HCT116 (cell line): ENCODE data around the gene GHRHR. TPM values are rescaled to one million over a fixed set of nuclear protein-coding genes. Genes with fewer than 3 reads are reported as not detected.

Source experiments
- ATAC-seq: fragments of 200-7000 bp; cut with Tn5 transposase; 2 replicates; pipeline ENCODE4 v1.9.1; 2020; ENCODE audit warnings: mild to moderate bottlenecking, moderate library complexity
- BruUV-seq: library from RNA; stranded (reverse); fragments of 400-500 nt; replicated peaks from 2 replicates; lab custom pipeline; 2021; lab: Mats Ljungman, UMichigan
- CTCF ChIA-PET: fragments of 300-600 bp; sonication (Branson Sonifier 250); formaldehyde crosslinking; loops from one replicate; lab custom pipeline; 2021; ENCODE audit warnings: antibody characterized with exemption; lab: Charles Lee
- POLR2A ChIA-PET: fragments of 300-600, 350-600 bp; sonication (Branson Sonifier 250); formaldehyde crosslinking; loops from one replicate; lab custom pipeline; 2021; ENCODE audit warnings: antibody characterized with exemption; lab: Charles Lee
- RAD21 ChIA-PET, 2 experiments: fragments of 300-600 bp; sonication (Branson Sonifier 250); formaldehyde crosslinking; loops; one replicate each; lab custom pipeline; 2023; ENCODE audit warnings: low total read pairs in 2 of 2; ENCODE audit not compliant: uncharacterized antibody in 2 of 2, unreplicated experiment in 2 of 2, low non-redundant PET in 1 of 2; lab: Charles Lee
- DNase-seq: peaks from one replicate; pipeline ENCODE4 v3.0.0-alpha.2; 2010; ENCODE audit warnings: low read depth, low spot score
- H2AFZ ChIP-seq: fragments of 200-600 bp; shearing (Covaris generic), sonication (generic); 2 replicates; pipeline ENCODE4 v1.6.1; 2017; ENCODE audit warnings: low read depth, mixed run types, mixed read lengths, antibody characterized with exemption, low read length; ENCODE audit not compliant: poor library complexity, severe bottlenecking
- H3K27ac ChIP-seq: 2 replicates; pipeline ENCODE4 v1.5.1; 2012; ENCODE audit warnings: low read depth, low read length
- H3K27me3 ChIP-seq: fragments of 200-600 bp; sonication (generic); 2 replicates; pipeline ENCODE4 v1.6.1; 2016; ENCODE audit warnings: mixed run types, low read length, mixed read lengths; ENCODE audit not compliant: insufficient read depth
- H3K36me3 ChIP-seq, 2 experiments: fragments of 200-500 bp in 1 of 2; fragments of 200-600 bp in 1 of 2; sonication (Bioruptor generic) in 1 of 2; sonication (generic) in 1 of 2; 2 replicates each; pipeline versions ENCODE4 v1.5.1 to v1.6.1; 2014 to 2016; ENCODE audit warnings: low read length in 2 of 2, inconsistent platforms in 1 of 2, mixed read lengths in 1 of 2, mixed run types in 1 of 2; ENCODE audit not compliant: insufficient read depth in 2 of 2, control insufficient read depth in 1 of 2
- H3K4me1 ChIP-seq, 2 experiments: fragments of 200-600 bp in 1 of 2; sonication (generic) in 1 of 2; 2 replicates each; pipeline versions ENCODE4 v1.5.1 to v1.6.1; 2012 to 2017; ENCODE audit warnings: low read length in 2 of 2, inconsistent platforms in 1 of 2, mild to moderate bottlenecking in 1 of 2, mixed read lengths in 1 of 2, mixed run types in 1 of 2, moderate library complexity in 1 of 2; ENCODE audit not compliant: insufficient read depth in 2 of 2, control insufficient read depth in 1 of 2
- H3K4me2 ChIP-seq: fragments of 200-600 bp; sonication (generic); 2 replicates; pipeline ENCODE4 v1.6.1; 2017; ENCODE audit warnings: mixed run types, low read length, mixed read lengths
- H3K4me3 ChIP-seq, 2 experiments: fragments of 200-600 bp in 1 of 2; sonication (generic) in 1 of 2; replicated peaks in 1 of 2; 2 replicates each; pipeline ENCODE4 v1.5.1; 2011 to 2016; ENCODE audit warnings: low read length in 2 of 2, control low read depth in 1 of 2, low read depth in 1 of 2, mild to moderate bottlenecking in 1 of 2, mixed read lengths in 1 of 2, mixed run types in 1 of 2
- H3K79me2 ChIP-seq: fragments of 200-600 bp; sonication (generic); 2 replicates; pipeline ENCODE4 v1.6.1; 2017; ENCODE audit warnings: mild to moderate bottlenecking, mixed run types, low read length, moderate library complexity, mixed read lengths; ENCODE audit not compliant: insufficient read depth
- H3K9ac ChIP-seq: fragments of 200-600 bp; sonication (generic); 2 replicates; pipeline ENCODE4 v1.6.1; 2016; ENCODE audit warnings: low read length, mixed read lengths
- H3K9me2 ChIP-seq: fragments of 200-600 bp; sonication (generic), shearing (Covaris generic); 2 replicates; pipeline ENCODE4 v1.6.1; 2017; ENCODE audit warnings: mixed run types, mild to moderate bottlenecking, moderate library complexity; ENCODE audit not compliant: insufficient read depth
- H3K9me3 ChIP-seq, 2 experiments: fragments of 200-500 bp in 1 of 2; fragments of 200-600 bp in 1 of 2; sonication (Bioruptor generic) in 1 of 2; sonication (generic) in 1 of 2; 2 replicates each; pipeline ENCODE4 v1.6.1; 2014 to 2017; ENCODE audit warnings: low read length in 2 of 2, mixed read lengths in 2 of 2, inconsistent platforms in 1 of 2, low read depth in 1 of 2, mild to moderate bottlenecking in 1 of 2, mixed run types in 1 of 2, moderate library complexity in 1 of 2; ENCODE audit not compliant: control insufficient read depth in 1 of 2, insufficient read depth in 1 of 2
- H4K20me1 ChIP-seq: fragments of 200-600 bp; sonication (generic), shearing (Covaris generic); 2 replicates; pipeline ENCODE4 v1.6.1; 2017; ENCODE audit warnings: mixed run types, mild to moderate bottlenecking, moderate library complexity; ENCODE audit not compliant: insufficient read depth
- CBX3 ChIP-seq: IDR thresholded peaks from 2 replicates; pipeline ENCODE4 v1.6.1; 2012; ENCODE audit warnings: low read depth
- EGR1 ChIP-seq: IDR thresholded peaks from 2 replicates; pipeline ENCODE4 v1.6.1; 2012; ENCODE audit warnings: low read depth
- ELF1 ChIP-seq: IDR thresholded peaks from 2 replicates; pipeline ENCODE4 v1.6.1; 2012; ENCODE audit warnings: low read depth, borderline replicate concordance
- EZH2phosphoT487 ChIP-seq: fragments of 200-600 bp; IDR thresholded peaks from 2 replicates; pipeline ENCODE4 v1.6.1; 2018; ENCODE audit warnings: antibody characterized with exemption, borderline replicate concordance
- FOSL1 ChIP-seq: IDR thresholded peaks from 2 replicates; pipeline ENCODE4 v1.6.1; 2012; ENCODE audit warnings: low read depth
- POLR2A ChIP-seq: IDR thresholded peaks from 2 replicates; pipeline ENCODE4 v1.7.0; 2011; ENCODE audit warnings: borderline replicate concordance; ENCODE audit not compliant: insufficient read depth, insufficient read length; ENCODE audit errors: extremely low read depth
- POLR2AphosphoS5 ChIP-seq: IDR thresholded peaks from 2 replicates; pipeline ENCODE4 v1.6.1; 2011; ENCODE audit warnings: mild to moderate bottlenecking, low read depth, low read length, moderate library complexity
- RAD21 ChIP-seq: IDR thresholded peaks from 2 replicates; pipeline ENCODE4 v1.6.1; 2012; ENCODE audit warnings: low read depth, mild to moderate bottlenecking
- SIN3A ChIP-seq: IDR thresholded peaks from 2 replicates; pipeline ENCODE4 v1.6.1; 2012; ENCODE audit warnings: low read depth
- SRF ChIP-seq: IDR thresholded peaks from 2 replicates; pipeline ENCODE4 v1.6.1; 2012; ENCODE audit warnings: low read depth
- YY1 ChIP-seq: IDR thresholded peaks from 2 replicates; pipeline ENCODE4 v1.6.1; 2011; ENCODE audit warnings: low read length, low read depth, moderate library complexity, mild to moderate bottlenecking; ENCODE audit not compliant: insufficient replicate concordance; ENCODE audit errors: extremely low read depth
- ZFX ChIP-seq: fragments of 450-650 bp; IDR thresholded peaks from 2 replicates; pipeline ENCODE4 v1.6.1; 2017
- ZNF274 ChIP-seq: fragments of 200-500 bp; sonication (Bioruptor generic); IDR thresholded peaks from 2 replicates; pipeline ENCODE4 v1.6.1; 2014; ENCODE audit warnings: mild to moderate bottlenecking, low read depth, low read length, inconsistent platforms
- intact Hi-C: fragments of 100-400 bp; cut with micrococcal nuclease; formaldehyde crosslinking; loops from 2 replicates; pipeline ENCODE4 v1.10.0; 2022
- total RNA-seq: library from RNA; stranded (reverse); gene quantifications from one replicate; pipeline ENCODE4 v1.2.1, GENCODE V29; 2021; ENCODE audit not compliant: unreplicated experiment
- TF ChIP-seq, protein P1 (sequence below), 3 experiments: fragments of 200-600 bp in 1 of 3; sonication (generic) in 1 of 3; IDR thresholded peaks in 2 of 3; conservative IDR thresholded peaks in 1 of 3; 2 replicates each; pipeline ENCODE4 v1.5.1; 2012 to 2017; ENCODE audit warnings: low read depth in 2 of 3, low read length in 2 of 3, antibody characterized with exemption in 1 of 3, borderline replicate concordance in 1 of 3, control low read depth in 1 of 3, mild to moderate bottlenecking in 1 of 3, mixed read lengths in 1 of 3, mixed run types in 1 of 3, moderate library complexity in 1 of 3; ENCODE audit not compliant: insufficient read depth in 1 of 3
- TF ChIP-seq, protein P2 (sequence below): IDR thresholded peaks from 2 replicates; pipeline ENCODE4 v1.6.1; 2012
- TF ChIP-seq, protein P3 (sequence below): IDR thresholded peaks from 2 replicates; pipeline ENCODE4 v1.6.1; 2012
- TF ChIP-seq, protein P4 (sequence below): IDR thresholded peaks from 2 replicates; pipeline ENCODE4 v1.6.1; 2011; ENCODE audit warnings: mild to moderate bottlenecking, low read length, moderate library complexity; ENCODE audit not compliant: insufficient replicate concordance; ENCODE audit errors: extremely low read depth

The GHRHR gene
- total RNA-seq, 1 experiment from 2014 or later, result not detected

DNA sequence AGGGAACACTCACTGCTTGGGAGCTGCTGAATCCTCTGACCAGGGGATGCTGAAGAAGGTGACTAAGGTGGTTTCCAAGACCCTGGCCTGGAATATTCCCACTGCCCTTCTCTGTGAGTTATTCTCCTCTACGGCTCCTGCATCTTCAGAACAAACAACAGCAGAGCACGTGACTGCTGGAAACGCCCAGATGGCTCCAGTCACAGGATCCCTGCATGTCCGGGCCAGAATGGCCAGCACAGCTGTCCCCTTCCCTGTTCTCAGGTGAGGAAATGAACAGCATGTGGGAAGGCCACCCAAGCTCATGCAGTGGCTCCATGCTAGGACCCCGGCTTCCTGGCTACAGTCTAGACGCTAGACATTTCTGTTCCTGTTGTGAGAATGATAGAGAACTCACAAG, 43.1 kb downstream of the GHRHR start (continued):
- TF ChIP-seq EGR1 (no peak), POLR2AphosphoS5 (no peak)
- TF ChIP-seq, protein P1, sequence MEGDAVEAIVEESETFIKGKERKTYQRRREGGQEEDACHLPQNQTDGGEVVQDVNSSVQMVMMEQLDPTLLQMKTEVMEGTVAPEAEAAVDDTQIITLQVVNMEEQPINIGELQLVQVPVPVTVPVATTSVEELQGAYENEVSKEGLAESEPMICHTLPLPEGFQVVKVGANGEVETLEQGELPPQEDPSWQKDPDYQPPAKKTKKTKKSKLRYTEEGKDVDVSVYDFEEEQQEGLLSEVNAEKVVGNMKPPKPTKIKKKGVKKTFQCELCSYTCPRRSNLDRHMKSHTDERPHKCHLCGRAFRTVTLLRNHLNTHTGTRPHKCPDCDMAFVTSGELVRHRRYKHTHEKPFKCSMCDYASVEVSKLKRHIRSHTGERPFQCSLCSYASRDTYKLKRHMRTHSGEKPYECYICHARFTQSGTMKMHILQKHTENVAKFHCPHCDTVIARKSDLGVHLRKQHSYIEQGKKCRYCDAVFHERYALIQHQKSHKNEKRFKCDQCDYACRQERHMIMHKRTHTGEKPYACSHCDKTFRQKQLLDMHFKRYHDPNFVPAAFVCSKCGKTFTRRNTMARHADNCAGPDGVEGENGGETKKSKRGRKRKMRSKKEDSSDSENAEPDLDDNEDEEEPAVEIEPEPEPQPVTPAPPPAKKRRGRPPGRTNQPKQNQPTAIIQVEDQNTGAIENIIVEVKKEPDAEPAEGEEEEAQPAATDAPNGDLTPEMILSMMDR (IDR thresholded peaks at IDR 0.05 in 2 of 3, conservative IDR thresholded peaks at IDR 0.05 in 1 of 3; ENCODE audit: borderline replicate concordance in 1 of 3, insufficient read depth in 1 of 3, low read depth in 2 of 3, low read length in 2 of 3), result no peak

DNA sequence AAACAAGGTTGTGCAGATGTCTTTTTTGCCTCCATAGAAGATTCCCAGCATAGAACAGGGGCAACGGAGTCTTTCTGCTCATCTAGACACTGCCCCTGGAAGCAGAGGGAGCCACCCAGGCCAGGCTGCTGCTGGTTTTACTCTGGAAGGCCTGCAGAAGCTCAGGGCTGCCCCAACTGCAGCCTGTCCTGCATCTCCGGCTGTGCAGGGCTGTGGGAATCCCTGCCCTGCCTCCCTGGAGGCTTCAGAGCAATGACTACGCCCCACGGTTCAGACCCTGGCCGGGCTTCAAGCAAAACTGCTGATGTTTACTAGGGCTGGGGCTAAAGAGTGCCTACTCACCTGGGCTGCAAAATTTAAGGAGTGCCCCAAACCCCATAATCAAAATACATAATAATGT, 43.9 kb downstream of the GHRHR start:
- intact Hi-C loops, result loop anchor here (10.0 kb wide), 1 partner anchor 87 kb away; no protein-coding TSS in a partner anchor
- H3K4me3 ChIP-seq, result no peak overlapping the region
- H3K9ac ChIP-seq, result no peak overlapping the region
- H3K9me3 ChIP-seq, result peaks cover 0 to 6% of the 10 kb centered on the region in 2 experiments; a peak in 1 of 4 replicates
- RAD21 ChIA-PET, result no interaction called here
- peaks cover 36% of the 10 kb centered on the region for H3K27me3 ChIP-seq
- POLR2A ChIA-PET, result no interaction called here
- no peaks in the 10 kb centered on the region for H3K79me2 ChIP-seq
- no peak overlapping the region for H2AFZ ChIP-seq
- H3K4me1 ChIP-seq, result no peaks in the 10 kb centered on the region
- ATAC-seq, result no peak
- H4K20me1 ChIP-seq, result no peaks in the 10 kb centered on the region
- no peak overlapping the region for H3K27ac ChIP-seq
- BruUV-seq, result no TSS peak
- no peaks in the 10 kb centered on the region for H3K9me2 ChIP-seq
- TF ChIP-seq POLR2A, result no peak
- TF ChIP-seq, protein P2, sequence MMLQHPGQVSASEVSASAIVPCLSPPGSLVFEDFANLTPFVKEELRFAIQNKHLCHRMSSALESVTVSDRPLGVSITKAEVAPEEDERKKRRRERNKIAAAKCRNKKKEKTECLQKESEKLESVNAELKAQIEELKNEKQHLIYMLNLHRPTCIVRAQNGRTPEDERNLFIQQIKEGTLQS, result no peak
- TF ChIP-seq SIN3A, result no peak
- TF ChIP-seq, protein P3, sequence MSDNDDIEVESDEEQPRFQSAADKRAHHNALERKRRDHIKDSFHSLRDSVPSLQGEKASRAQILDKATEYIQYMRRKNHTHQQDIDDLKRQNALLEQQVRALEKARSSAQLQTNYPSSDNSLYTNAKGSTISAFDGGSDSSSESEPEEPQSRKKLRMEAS, result no peak
- TF ChIP-seq YY1, result no peak
- TF ChIP-seq ZFX, result no peak
- TF ChIP-seq SRF, result no peak
- TF ChIP-seq, protein P4, sequence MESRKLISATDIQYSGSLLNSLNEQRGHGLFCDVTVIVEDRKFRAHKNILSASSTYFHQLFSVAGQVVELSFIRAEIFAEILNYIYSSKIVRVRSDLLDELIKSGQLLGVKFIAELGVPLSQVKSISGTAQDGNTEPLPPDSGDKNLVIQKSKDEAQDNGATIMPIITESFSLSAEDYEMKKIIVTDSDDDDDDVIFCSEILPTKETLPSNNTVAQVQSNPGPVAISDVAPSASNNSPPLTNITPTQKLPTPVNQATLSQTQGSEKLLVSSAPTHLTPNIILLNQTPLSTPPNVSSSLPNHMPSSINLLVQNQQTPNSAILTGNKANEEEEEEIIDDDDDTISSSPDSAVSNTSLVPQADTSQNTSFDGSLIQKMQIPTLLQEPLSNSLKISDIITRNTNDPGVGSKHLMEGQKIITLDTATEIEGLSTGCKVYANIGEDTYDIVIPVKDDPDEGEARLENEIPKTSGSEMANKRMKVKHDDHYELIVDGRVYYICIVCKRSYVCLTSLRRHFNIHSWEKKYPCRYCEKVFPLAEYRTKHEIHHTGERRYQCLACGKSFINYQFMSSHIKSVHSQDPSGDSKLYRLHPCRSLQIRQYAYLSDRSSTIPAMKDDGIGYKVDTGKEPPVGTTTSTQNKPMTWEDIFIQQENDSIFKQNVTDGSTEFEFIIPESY, result no peak
- no peak for TF ChIP-seq CBX3
- TF ChIP-seq RAD21, result no peak
- TF ChIP-seq FOSL1, result no peak
- no peak for TF ChIP-seq EGR1
- TF ChIP-seq, protein P1 (IDR thresholded peaks at IDR 0.05 in 2 of 3, conservative IDR thresholded peaks at IDR 0.05 in 1 of 3; ENCODE audit: borderline replicate concordance in 1 of 3, insufficient read depth in 1 of 3, low read depth in 2 of 3, low read length in 2 of 3), result no peak
- TF ChIP-seq ZNF274, result no peak
- TF ChIP-seq EZH2phosphoT487, result no peak
- no peak for TF ChIP-seq ELF1
- DNase-seq, result no peak
- CTCF ChIA-PET, result no interaction called here
- H3K4me2 ChIP-seq, result no peak overlapping the region
- H3K36me3 ChIP-seq, result no peaks in the 10 kb centered on the region
